ENCODE measurements around the gene ANXA6. TPM values are rescaled to one million over a fixed set of nuclear protein-coding genes. Genes with fewer than 3 reads are reported as not detected.
A peak's percentile ranks its signal among the peaks of the same experiment; 100 is the strongest.

The ANXA6 gene
- total RNA-seq, 1 donor from 2014 or later: 123 TPM

DNA sequence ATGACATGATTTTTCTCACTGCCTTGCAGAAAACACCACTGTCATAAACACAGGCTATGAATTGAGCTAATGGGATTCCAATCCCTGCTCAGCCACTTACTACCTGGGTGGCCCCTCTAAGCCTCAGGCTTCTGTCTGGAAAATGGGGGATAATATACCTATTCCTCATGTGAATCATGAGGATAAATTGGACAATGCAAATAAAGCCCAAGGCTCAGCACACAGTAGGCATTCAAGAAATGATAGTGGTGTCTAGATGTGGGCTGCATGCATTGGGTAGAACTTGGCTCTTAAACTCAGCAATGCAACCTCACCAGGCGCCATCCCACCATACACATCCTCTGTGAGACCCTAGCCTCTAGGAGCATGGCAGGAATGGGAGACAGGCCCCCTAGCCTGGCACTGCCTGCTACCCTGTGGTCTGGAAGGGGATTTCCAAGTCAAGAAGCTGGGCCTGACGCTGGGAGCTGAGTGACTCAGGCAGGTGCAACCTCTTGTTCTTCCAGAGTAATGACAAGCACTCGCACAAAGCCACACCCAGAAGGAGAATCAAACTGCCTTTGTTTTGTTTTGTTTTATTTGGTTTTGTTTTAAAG lies 74.4 kb downstream of the ANXA6 start:
- no peak for DNase-seq (ENCODE audit: low spot score)

DNA sequence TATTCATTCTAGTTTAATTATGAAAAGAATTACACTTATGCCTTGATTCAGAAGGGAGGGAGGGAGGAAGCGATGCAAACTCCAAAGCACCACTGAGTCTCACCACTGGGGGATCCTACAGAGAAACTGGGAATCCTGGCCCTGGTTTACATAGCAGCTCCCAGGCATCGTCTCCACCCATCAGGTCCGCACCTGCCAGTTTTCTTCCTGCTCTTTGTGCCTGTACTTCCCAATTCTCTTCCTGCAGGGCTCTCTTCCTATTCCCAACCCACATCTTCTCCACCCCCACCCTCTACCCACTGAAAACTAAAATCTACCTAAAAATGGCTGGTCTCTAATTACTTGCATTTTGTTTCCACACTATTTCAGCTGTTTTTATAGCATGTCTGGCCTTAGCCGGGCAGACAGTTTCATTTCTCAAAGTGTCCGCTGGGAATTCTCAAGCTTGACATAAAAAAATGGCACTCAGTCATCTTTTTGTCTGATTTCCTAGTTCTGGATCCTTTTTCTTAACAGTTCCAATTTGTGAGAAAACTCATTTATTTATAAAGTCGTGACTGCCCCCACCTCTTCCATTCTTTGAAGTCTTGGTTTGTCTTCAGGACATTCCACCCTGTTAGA lies 75.2 kb downstream of the ANXA6 start:
- no peak for DNase-seq (ENCODE audit: low spot score)

DNA sequence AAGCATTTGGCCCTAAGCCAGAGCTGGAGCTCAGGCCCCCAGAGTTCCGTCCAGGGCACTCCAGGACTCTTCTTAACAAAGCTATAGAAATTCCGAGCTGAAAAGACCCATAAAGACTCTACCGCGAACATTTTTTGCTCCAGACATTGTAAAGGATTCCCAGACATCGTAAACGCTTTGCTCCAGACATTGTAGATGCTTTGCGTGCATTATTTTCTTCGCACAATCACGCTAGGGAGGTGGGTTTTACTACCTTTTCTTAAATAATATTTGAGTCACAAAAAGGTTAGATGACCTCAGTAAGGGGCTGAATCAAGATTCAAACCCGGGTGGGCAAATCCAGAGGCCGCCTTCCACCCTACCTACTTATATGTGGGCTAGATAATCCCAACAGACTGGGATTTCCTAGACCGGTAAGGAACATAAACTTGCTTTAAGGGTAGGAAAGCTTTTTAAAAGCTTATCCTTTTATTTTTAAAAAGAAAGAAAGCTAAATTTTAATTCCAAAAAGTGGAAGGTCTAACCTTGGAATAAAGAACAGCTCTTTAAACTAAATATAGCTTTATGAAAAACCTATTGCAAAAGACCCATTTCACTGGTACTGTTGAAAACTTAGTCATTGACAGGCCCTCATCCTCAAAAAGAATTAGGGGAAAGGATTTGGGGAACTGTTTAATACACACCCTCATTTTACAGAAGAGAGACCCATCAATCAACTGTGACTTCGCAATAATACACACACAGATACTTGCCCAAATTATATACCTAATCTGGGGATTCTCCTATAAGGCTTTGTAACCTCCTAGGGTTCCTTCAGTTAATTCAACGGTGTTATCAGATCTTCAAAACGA lies 75.9 kb downstream of the ANXA6 start:
- DNase-seq (ENCODE audit: low spot score): no peak

DNA sequence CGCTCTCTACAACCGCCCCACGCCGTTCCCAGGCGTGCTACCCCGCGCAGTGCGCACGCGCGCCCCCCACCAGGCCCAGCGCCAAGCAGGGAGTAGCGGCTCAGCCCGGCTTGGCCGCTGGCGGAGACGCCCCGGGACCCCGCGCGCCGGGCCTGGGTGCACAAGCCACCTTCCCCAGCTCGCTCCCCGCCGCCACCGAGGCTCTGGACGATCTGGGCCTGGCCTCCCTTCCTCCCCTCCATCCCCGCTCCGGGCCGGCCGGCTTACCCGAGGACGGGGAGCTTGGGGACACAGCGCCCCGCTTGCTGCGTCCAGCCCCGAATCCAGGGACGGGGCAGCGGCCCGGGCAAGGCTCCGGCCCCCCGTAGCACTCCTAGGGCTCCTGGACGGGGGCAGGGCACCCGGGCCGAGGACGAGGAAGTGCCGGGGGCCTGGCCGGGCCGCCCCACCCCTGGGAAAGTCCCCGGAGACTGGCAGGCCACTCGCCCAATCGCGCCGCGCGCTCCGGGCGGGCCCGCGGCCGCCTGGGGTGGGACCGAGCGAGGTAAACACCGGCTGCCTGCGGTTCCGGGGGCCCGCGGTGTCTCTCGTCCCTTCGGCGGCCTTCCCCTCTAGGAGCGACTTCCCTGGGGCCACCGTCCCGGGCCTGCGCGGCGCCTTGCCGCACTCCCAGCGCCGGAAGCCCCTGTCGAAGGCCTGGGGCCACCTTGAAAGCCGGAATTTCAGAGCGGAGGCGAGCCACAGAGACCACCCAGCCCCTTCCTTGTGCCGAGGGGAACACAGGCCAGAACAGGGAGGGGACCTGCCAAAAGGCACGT lies 76.8 kb downstream of the ANXA6 start, which contains the start of gene TNIP1:
Gene TNIP1, minus strand, starts transcription at position 422 of the 818 bp plus-strand sequence. CDS start 15,939 bp downstream, outside the sequence.
- peak; percentile 95 for DNase-seq (ENCODE audit: low spot score)

DNA sequence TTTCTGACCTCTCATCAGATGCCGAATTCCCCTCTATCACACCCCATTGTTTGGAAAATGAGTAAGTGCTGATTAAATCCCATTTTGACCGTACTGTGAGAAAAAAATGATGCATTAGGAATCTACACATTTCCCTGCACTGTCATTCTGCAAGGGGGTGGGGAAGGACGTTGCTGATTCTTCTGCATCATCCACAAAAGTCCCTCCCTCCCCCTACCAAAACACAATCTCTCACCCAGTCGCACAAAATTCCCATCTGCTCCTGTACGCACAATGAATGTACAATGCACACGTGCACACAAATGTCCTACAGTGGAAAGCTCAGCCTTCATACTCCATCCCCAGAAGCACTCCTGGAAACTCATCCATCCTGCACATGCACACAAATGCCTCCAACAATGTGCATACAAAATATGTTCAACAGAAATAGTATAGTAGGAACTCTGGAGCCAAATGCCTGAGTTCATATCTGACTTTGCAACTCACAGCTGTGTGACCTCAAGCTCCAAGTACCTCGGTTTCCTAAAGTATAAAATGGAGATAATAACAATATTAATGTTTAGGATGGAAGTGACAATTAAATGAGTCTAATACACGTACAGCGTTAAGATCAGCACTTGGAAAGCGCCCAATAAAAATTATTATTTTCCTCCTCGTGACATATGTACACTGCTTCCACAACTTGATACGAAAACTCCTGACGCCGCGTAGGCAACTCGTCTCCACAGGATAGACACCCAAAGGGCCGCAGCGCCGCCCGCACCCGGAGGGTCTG lies 77.6 kb downstream of the ANXA6 start:
- no peak for DNase-seq (ENCODE audit: low spot score)

DNA sequence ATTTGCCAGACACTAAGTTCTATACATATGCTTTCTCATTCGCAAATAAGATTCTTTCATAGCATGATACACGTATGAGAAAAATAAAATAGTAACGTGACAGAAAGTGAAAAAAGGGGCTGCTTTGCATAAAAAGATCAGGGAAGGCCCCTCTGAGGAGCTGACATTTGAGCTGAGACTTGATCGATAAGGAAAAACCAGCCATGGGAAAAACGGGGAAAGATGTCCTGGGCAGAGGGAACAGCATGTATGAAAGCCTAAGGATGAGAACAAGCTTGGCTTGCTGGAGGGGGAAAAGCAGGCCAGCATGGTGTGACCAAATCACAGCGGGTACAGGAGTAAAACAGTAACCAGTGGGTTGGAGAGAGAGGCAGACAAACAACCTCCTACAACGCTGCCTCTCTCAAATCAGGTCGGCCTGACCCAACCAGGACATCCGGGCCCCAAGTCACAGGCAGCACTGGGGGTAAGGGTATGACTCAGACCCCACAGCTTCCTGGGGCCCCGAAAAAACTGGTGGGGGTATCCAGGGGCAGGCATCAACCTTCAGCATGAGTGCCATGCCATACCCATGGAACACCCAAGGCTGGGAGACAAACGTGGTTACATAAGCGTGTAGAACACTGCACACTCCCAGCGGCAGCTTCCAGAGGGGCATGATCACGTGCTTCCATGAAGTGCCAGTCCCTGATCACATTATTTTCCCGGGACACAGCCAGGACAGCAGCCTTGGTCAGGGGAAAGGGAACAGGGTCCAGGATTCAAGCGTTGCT lies 78.9 kb downstream of the ANXA6 start:
- DNase-seq (ENCODE audit: low spot score): no peak

DNA sequence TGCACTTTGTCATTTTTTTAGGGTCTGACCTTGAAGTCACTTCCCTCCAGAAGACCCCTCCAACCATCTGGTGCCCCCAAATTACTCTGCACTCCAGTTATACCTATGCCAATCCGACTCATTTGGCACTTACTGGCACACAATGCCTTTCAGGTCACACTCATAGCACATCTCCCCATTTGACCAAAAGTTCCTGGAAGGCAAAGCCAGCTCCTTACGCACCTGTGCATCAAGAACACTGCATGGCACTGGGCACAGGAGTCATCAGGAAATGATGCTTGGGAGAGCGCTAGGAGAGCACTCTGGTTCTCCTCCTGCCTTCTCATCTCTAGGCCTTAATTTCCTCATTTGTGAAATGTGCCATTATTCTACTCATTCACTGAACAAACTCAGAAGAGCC lies 79.6 kb downstream of the ANXA6 start:
- DNase-seq (ENCODE audit: low spot score): no peak

DNA sequence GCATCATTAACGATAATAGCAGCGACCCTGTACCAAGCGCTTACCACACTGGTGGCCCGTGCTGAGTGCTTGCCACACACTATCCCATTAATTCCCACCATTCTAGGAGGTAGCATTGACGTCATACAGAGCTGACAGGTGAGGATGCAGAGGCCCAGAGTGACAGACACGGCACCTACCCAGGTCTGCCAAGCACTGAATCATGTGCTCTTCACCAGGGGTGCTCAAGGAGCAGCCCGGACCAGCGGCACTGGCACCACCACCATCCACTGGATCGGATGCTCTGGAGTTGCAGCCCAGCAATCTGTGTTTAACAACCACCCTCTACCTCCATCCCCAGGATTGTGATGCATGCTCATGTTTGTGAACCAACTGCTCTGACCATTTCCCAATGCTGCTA lies 80.2 kb downstream of the ANXA6 start:
- no peak for DNase-seq (ENCODE audit: low spot score)

DNA sequence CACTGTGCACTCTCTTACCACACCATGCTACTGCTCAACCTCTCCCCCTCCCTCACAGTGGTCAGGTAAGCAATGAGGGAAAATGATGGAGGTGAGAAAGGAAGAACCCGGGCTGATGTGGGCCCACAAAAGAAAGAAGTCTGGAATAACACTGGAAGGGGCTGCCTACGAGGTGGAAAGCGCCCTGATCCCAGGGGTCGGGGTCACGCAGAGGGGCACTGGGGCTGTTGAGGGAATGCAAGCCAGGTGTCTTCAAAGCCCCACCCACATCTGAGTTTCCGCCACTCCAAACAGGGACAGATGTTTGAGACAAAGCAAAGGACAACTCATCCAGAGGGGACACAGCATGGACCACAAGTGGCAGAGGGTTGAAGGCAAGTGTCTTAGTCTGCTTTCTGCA lies 81.0 kb downstream of the ANXA6 start:
- no peak for DNase-seq (ENCODE audit: low spot score)

DNA sequence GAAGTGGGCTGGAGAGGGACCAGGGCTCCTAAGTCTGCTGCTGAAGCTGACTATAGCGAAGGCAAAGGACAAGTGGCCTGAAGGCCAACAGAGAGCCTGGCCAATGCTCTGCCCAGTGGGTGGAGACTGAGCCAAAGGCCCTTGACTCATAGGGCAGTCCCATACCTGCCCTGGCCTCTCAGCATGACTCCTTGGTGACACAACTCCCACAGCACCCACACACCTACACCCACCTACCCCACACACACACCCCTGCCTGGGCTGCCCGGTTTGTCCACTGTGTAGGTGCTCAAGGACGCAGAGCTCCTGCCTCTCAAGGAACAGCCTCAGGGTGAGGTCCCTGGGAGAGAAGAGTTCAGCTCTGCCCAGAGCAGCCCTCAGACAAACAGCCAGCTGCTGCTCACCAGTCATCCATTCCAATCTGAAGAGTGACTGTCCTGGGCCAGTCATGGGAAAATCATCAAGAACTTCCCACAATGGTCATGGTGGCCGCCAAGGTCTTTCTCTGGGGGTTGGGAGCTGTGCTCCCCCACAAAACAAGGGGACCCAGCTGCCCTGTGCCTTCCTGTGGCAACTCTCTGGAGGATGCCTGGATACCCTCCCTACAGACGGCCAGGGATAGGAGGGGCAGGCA lies 81.8 kb downstream of the ANXA6 start:
- no peak for DNase-seq (ENCODE audit: low spot score)

DNA sequence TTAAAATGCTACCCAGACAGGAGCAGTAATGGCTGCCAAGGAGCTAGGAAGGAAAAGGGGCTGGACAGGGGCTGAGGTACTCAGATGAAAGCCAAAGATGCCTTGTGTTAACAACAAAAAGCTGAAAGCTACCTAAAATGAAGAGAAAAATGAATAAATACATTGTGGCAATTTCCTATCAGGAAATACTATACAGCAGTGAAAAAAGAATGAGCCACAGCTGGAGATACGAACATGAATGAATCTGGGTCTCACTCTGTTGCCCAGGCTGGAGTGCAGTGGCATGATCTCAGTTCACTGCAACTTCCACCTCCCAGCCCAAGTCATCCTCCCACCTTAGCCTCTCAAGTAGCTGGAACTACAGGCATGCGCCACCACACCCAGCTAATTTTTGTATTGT lies 83.0 kb downstream of the ANXA6 start:
- DNase-seq (ENCODE audit: low spot score): no peak

DNA sequence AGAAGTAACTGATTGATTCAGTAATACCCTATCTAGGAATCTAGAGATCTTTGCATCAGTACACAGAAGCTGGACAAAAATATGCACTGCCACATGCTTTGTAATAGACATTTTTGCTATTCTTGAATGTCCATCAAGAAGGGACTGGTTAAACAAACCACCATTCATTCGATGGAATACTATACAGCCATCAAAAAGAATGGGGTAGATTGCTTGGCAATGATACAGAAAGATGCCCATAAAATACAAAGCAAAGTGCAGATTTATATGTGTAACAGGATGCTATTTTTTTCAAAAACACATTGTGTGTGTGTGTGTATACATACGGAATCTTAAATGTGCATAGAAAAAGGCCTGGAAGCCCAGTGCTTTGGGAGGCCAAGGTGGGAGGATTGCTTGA lies 84.3 kb downstream of the ANXA6 start:
- DNase-seq (ENCODE audit: low spot score): no peak

DNA sequence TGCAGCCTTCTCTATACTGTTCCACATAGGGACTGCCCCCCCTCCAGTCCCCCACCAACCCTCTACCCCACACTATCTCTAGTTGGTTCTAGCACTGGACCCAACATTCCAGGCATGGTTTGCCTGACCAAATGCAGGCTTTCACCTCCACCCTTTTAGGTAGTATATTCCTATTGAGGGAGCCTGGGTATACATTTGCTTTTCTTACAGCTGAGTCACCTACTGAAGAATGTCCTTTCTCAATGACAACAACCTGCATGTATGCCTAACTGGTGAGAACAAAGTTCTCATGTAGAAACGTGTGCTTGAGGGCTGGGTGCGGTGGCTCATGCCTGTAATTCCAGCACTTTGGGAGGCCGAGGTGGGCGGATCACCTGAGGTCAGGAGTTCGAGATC lies 85.0 kb downstream of the ANXA6 start:
- DNase-seq (ENCODE audit: low spot score): no peak

DNA sequence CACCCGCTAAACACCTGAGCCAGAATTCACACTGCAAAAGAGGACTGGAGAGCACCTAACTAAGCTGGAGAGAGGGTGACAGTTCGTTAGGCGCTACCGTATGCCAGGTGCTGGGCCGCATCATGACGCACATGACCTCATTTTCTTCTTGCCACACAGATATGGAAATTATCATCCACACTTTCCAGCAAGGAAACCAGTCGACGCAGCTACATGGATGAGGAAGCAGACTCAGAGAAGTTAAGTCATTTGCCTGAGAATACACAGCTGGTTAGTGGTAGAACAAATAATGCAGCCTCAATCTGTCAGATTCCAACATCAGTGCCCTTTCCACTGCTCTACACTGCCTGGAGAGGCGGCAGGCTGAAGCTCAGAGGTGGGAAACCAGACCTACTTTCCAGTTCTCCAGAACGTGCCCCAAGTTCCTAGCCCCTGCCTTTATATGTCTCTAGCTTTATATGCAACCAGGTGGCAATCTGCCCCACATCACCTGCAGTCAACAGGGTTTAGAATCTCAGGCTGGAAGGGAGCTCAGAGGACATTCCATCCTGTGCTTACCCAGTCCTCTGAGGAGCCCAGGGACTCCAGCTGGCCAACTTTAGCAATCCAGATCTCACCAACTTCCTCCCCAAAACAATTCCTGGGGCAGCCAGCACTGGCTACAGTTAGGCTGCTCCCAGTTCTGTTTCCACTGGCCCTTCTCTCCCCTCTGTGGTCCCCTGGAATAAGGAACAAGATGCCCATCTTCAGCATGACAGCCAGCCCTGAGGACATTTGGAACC lies 85.5 kb downstream of the ANXA6 start:
- no peak for DNase-seq (ENCODE audit: low spot score)

DNA sequence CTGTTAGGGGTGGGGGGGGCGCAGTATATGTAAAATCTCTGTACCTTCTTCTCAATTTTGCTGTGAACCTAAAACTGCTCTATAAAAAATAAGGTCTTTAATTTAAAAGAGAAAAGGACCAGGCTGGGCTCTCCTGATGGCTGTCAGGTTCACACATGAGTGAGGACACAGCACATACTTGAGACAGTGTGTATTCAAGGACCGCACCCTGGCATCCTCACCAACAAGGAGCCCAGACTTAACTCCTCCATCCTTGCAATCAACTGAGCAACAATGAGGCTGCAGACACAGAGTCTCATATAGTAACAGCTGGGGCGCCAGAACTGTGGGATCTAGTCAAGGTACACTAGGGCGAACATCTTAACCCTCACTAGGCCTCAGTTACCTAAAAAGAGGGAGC lies 86.6 kb downstream of the ANXA6 start:
- DNase-seq (ENCODE audit: low spot score): no peak

DNA sequence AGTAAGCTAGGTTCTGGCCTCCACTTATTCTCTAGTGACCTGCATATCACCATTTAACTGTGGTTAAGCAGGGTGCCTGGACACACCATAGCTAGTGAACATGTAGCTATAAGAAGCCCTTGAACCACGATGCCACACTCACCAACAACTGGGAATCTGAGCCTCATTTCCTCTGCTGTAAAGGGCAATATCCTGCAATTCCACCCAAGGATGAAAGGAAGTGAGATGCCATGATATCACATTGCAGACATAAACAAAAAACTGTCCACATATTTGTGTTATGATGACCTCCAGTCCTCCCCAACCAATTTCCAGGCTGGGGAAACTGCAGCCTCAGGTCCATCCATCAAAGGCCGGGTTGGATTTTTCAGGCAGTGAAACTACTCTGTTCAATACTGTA lies 87.1 kb downstream of the ANXA6 start:
- no peak for DNase-seq (ENCODE audit: low spot score)

DNA sequence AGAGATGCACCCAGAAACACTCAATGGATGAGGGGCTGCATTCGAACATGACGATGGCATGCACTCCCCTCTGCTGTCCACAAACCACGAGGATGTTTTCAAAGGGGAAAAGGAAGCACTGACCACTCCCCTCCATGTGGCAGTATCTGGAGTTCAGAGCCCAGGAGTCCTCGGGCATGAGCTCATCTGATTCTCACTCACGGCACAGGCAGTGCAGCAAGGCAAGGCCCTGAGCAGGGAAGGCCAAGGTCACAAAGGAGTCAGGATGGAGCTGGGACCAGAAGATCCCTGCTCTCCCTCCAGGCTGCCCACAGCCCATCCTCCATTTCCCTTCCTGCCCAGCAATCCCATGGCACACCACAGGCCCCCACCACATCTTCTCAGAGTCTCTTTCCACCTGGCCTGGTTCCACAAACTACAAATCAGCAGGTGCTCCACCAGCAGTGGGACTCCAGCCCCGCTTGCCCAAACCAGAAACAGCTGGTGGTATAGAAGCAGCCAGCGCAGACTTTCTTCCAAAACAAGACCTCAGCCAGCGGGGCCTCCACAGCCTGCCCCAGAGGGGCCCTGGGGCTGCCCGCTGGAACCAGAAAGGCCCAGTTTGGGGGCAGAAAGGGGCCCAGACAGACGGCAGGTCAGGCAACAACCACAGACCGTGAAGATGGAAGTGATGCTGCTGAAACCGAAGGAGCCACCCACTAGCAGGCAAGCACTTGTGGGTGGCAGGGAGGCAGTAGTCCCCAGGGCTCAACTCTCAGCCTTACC lies 89.0 kb downstream of the ANXA6 start:
- DNase-seq (ENCODE audit: low spot score): no peak

DNA sequence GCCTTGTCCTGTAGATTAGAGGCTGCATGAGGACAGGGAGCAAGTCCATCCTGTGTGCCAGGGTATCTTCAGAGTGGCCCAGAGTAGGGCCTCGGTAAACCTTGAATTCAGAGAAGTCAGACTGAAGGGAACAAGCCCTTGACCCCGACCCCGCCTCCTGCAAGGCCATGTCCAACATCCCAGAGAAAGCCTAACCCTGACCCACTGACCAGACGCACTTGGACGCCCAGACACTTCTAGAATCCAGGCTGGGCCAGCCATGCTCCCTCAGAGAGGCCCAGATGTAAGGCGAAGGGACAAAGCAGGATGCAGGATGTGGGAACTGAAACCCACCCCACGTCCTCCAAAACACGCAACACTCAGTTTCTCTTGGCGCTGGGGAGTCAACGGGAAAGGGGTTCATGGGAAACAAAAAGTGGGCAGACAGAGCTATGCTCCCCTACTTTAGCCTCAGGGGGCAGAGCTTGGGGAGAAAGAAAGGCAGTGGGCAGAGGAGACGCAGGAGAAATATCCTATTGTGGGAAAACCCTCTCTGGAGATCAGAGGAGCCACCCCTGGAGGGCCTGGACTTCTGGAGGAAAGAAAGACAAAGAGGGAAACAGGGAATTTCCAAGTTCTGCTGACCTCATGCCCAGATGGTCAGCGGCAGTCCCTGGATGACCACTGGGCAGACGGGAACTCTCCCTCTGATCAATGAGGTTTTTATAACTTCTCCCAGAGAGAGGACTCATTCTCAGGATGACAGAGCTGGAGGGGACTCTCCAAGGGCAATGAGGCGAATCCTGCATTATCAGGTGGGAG lies 89.7 kb downstream of the ANXA6 start:
- no peak for DNase-seq (ENCODE audit: low spot score)
